HG03135 (cell line): ENCODE measurements around the gene IGF2.
"Not testable (repeated sequence)": the region's sequence is repeated elsewhere in the genome, so short reads cannot be mapped to it uniquely, and the experiment has no call there.

ENCODE experiments used
- ATAC-seq: cut with Tn5 transposase; IDR thresholded peaks from one replicate; pipeline ENCODE4 v1.9.1; 2021; ENCODE audit warnings: mild to moderate bottlenecking, moderate library complexity; ENCODE audit not compliant: unreplicated experiment

The IGF2 gene, protein sequence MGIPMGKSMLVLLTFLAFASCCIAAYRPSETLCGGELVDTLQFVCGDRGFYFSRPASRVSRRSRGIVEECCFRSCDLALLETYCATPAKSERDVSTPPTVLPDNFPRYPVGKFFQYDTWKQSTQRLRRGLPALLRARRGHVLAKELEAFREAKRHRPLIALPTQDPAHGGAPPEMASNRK

DNA sequence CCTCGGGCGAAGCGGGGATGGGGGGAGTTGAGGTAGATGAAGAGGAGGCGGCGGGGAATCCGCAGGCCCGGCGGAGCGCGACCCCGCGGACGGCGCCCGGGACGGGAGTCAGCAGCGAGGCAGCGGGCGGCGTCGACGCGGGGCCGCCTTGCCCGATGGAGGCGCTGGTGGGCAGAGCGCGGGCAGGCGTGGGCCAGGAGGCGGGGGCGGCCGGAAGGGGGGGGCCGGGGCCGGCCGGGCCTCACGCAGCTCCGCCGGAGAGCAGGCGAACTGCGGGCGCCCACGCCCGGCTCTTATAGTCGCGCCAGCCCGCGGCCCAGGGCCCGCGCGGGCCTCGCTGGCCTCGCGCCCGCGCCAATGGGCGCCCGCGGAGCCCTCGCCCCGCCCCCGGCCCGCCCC lies at the start of gene IGF2:
TSS of gene IGF2 (minus strand) at position 267 of the 399 bp plus-strand sequence. CDS start 3,866 bp downstream, outside the sequence.
- ATAC-seq, result no peak

DNA sequence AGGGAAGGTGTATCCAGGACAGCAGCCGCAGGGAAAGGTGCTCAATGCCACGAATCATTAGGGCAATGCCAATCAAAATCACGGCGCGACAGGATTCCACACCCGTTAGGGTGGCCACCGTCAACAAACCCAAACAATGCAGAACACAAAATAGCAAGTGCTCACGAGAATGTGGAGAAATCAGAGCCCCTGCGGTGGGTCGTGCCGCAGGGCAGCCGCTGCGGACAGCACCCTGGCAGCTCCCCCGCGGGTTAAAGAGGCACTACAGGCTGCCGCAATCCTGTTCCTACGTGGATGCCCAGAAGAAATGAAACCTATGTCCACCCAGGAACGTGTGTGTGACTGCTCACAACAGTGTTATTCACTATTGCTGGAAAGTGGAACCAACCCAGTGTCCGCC lies 49.6 kb upstream of the IGF2 start:
- ATAC-seq, result no peak

DNA sequence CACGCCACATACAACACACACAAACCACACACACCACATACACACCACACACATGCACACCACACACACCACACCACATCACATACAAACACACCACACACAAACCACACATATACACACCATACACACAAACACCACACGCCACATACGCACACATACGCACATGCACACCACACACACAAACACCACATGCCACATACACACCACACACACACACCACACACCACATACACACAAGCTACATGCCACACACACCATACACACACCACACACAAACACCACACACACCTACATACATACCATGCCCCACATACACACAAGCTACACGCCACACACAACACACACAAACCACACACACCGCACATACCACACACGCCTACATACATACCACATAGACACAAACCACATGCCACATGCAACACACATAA lies 48.1 kb upstream of the IGF2 start:
- ATAC-seq, result no peak

DNA sequence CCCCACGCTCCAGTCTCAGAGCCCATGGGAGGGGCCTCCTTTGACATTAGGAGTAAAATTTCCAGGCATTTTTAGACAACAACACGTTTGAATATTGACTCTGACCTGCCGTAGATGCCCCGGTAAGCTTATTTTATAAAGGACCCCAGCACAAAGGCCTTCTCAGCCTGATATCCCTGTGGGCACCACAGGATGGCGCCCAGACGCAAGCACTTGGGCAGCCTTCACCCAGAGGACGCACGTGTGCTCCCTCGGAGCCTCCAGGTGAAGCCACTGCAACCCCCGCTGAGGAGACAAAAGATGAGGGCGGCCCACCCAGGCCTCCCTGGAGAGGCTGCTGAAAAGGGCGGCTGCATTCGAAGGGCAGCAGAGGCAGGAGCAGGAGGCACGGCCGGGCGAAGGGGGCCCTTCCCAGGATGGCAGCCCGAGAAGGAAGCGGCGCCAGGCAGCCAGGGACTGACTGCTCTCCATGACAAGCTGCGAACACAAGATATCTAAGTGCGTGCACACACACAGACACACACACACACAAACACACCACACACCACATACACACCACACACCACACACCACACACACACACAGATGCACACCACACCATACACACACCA lies 47.6 kb upstream of the IGF2 start:
- ATAC-seq, result no peak

DNA sequence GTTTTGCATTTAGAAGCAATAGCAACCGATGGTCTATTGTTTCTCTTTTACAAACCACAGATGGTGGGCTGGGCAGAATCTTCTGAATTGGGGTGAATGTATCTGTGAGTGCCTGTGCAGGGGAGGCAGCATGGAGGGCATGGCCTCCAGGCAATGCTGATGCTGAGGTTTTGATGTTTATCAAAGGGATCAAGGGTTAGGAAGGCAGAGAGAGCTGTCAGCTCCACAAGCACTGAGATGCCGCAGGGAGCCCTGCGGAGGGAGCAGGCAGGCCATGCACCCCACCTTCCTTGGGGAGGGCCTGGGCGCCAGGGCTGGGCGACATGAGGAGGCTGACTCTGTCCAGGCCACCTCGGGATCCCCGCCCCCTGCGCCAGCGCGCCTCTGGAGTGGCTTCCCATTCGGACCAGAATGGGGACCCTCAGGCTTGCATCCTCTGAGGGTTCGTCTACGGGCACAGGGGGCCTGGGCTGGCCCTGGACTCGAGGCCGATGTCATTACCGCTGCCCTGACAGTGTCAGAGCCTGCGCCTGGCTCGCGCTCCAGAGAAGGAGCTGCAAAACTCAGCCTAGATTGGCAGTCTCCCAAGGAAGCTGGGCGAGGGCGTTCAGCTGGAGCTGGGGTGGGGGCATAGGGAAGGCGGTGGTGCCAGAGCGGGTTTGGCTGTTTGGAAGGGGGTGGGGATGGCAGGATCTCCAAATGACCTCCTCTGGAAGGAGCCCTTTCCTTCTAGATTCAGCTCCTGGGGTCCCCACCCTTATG lies 46.3 kb upstream of the IGF2 start:
- no peak for ATAC-seq

DNA sequence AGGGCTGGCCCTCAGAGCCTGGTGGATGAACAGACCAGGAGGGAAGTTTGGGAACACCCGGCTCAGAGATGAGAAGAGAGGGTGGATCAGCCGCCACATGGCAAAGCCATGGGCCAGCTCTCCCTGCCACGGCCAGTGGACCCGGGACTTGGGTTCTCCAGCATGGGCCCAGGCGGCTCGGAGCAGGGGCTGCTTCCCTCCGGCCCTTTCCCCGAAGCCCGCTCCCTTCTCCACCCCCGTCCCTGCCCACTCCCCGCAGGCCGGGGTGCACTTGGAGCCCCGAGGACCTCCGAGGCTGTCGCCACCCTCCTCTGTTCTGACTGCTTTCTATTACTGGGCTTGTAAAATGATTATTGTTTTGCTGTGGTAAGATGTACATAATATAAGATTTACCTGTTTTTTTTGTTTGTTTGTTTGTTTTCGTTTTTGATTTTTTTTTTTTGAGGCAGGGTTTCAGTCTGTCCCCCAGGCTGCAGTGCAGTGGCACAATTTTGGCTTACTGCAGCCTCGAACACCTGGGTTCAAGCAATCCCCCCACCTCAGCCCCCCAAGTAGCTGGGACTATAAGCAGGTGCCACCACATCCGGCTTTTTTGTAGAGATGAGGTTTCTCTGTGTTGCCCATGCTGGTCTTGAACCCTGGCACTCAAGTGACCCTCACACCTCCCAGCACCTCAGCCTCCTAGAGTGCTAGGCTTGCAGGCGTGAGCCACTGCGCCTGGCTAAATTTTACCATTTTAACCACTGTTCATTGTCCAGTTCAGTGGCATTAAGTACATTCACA lies 43.7 kb upstream of the IGF2 start:
- ATAC-seq, result no peak

DNA sequence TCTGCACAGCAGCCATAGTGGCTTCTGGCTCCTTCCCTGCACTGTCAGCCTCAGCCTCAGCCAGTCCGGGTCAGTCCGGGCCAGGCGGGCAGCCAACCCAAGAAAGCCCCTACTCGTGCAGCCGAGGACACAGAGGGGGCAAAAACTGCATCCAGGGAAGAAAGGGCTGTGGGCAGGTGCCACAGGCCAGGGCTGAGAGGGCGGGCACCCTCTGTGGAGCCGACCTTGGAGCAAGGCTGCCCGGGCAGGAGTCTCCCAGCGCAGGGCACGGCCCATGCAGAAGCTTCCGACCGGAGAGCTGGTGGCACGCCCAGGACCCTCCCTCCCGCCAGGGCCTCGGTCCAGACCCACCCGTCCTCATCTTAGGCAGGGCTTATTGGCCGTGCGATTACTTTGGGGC lies 42.9 kb upstream of the IGF2 start:
- ATAC-seq, result no peak

DNA sequence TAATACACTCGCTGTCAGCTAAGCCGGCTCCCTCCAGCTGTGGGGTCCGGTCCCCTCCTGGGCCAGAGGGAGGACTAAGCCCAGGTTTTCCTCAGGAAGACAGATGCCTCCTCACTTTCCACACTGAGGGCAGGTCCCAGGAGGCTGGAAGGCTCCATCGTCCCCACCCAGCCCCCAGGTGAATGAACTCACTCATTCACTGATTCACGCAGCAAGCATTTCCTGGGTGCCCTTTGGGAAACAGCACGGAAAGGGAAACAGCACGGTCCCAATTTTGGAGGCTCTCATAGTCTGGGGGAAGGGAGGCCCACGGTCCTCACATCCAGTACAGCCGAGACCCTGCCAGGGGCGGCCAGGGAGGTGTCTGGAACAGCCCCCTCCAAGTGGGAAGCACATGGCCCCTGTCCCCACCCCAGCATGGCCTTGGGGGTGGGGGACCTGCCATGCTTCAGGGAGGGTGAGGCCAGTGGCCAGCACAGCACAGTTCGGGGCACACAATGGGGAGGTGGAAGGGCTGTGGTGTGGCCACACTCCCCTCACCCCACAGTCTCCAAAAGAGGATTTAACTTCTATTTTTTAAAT lies 41.7 kb upstream of the IGF2 start:
- ATAC-seq, result no peak

DNA sequence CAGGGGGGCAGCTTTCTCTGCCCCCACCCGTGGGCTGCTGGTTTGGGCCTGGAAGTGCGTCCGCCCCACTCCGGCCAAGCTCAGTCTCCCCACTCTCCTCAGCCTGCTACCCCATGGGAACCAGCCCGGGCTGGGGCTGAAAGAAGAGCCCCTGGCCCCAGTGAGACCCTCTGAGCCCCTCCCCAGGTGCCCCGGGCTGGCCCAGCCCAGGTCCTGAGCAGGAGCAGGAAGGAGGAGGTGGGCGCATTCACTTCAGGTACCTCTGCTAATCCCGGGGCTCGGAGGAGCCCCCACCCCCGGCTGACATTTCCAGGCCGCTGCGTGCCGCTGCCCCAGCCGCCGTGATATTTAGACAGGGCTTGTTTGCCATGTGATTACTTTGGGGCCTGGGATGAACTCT lies 41.2 kb upstream of the IGF2 start:
- ATAC-seq, result no peak

DNA sequence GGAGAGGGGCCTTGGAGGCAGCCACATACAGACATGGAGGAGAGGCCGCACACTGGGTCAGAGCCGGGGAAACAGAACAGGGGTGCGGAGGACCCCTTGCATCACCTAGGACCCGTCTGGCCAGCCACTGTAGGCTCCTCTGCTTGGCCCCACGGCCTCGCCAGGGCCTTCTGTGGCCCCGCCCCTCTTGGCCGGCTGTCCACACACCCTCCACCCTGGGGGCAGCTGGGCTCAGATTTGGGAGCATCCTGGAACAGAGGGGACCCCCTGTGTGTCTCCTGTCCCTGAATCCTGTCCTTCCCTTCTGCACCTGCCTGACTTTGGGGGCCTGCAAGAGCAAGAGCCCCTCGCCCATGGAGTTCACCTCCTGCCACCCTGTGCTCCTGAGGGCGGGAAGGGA lies 40.3 kb upstream of the IGF2 start:
- ATAC-seq, result no peak

DNA sequence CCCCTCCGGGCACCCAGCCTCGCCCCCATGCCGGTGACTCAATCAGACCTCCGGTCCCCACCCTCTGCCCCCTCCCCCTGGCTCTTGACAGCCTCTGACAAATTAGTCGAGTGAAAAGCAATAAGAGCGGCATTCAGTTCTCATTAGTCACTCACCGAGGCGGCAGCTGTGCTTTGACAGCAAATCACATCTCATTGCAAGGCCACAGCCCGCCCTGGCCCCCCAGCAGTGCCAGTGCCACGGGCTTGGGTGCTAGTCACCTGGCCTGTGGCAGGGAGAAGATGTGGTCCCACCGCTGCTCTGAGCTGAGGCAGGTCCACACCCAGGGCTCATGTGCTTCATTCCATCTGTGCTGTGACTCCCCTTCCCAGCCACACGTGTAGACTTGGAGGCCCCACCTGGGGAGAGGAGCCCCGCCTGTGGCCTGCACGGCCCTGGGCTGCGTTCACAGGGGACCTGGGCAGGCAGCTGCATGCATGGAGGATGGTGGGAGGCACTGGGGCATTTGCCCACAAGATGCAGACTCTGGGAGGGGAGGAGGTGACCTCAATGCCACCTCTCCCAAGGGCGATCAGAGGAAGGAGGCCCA lies 39.8 kb upstream of the IGF2 start:
- no peak for ATAC-seq

DNA sequence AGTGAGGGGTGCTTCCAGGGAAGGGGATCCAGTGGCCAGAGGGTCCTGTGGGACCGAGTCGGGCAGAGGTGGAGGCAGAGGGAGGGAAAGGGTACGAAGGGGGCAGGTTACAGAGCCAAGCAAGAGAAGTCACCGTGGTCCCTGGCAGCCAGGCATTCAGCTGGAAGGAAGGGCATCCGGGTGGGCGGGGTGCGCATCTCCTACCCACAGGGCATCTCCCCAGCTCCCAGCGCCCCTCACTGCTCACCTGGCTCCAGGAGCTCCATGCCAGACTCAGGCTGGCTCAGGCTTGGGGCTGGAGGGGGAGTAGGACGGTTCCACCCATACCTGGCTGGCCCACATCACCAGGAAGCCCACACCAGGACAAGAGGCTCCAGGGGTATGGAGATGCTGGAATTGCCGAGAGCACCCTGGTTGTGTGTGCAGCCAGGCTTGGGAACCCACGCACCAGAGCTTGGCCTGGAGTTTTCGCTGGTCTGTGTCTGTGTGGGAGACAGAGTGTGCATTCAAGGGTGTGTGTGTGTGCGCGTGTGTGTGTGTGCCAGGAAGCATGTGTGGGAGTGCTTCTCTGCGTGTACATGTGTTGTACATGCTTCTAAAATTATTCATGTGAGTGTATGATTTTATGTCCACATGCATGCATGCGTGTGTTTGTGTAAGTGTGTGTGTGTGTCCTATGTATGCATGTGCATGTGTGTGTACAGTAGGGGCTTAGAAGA lies 39.0 kb upstream of the IGF2 start:
- not testable (repeated sequence) for ATAC-seq

DNA sequence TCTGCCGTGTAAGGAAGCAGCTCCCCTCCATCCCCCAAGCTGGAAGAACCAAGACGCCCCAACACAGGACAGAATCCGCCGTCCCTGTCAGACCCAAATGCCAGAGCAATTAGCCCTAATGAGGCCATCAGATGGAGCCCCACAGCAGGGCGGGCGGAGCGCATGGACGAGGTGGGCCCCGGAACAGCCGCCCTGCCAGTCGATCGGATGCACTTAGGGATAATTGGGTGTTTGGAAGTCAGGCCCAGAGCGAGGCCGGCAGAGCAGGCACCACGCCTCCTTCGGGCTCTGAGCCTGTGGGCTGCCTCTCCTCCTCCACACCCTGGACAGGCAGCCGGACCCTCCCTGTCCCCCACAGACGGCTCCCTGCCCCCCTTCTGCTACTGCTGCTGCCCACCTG lies 37.9 kb upstream of the IGF2 start:
- ATAC-seq, result no peak

DNA sequence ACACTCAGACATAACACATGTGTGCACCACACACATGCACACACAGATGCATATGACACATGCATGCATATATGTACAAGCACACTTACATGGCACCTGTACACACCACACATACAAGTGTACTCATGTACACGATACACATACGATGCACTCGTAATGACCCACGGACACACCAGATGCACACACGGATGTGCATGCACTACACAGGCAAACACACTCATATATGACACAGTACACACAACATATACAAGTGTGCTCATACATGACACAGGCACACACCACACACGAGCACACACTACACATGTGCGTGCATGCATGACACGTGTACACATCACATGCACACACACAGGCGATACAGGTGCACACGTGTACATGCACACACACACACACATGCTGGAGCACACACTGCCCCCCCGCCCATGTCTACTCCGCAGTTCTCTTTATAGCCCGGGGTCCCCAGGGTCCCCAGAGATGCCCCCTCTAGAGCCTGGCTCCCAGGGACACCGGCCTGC lies 37.3 kb upstream of the IGF2 start:
- no peak for ATAC-seq

DNA sequence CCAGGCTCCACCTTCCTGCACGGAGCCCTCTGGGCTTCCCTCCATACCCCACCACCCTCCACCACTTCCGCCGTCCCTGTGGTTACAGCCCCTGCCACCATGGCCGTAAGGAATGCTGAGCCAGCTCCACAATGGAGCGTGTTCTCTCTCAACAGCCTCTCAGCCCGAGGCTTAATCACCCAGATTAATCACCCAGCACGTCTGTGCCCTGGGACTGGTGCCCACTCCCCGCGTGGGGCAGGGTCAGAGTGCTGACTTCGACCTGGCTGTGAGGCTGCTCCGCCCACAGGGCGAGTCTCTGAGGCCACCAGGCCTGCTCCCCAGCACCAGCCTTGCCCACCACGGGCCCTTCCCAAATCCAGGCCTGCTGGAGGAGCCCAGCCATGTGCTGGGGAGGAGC lies 36.5 kb upstream of the IGF2 start:
- no peak for ATAC-seq

DNA sequence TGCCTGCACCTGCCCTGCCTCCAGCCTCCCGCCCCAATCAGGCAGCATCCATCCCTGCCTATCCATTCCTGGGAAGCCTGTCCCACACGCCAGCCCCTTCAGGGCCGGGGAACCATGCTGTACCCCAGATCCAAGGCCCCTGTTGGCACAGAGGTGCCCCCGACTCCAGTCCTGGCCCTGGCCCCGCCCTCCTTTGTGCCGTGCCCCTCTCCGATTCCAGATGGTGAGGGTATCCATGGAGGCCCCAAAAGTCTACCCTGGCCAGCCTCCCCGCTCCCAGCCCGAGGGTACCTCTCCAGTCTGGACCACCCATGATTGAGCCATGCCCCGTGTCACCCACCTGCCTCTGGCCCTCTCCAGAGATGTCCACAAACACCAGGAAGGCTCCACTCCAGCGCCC lies 35.2 kb upstream of the IGF2 start:
- ATAC-seq, result no peak

DNA sequence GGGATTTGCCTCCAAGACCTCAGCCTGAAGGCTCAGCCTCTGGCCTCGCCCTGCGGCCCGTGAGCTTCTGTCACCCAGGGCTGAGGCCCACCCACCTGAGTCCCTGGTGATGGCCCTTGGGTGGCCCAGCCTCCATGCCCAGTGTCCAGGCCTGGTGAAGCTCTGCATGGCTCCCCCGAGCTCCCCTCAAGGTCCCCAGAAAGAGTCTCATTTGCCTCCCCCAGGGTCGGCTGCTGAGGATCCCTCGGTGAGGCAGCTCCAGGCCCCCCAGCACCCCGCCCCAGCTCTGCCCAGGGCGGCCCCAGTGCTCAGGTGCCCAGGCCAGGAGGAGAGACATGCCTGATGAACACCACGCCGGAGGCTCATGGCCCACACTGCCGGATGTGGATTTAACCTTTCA lies 34.6 kb upstream of the IGF2 start:
- ATAC-seq, result no peak

DNA sequence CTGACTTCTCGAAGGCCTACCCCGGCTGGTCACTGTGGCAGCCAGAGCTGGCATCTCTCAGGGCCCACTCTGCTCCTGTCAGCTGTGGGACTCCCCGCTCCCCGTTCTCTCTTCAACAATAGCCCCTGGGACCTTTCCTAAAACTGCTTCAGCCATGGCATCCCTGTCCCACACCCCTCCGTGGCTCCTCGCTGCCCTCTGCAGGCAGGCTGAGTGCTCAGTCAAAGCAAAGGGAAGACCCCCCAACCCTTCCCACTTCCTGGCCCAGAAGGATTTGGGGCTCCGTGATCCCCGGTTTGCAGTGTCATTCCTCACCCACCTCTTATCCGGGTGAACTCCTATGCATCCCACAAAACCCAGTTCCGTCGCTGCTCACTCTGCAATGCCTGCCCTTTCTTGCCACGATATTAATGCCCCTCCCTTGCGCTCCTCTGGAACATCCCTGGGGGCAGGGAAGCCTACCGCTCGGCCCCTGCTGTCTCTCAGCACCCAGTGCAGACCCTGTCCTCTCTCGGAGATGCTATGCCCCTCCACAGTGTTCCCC lies 34.0 kb upstream of the IGF2 start:
- no peak for ATAC-seq

DNA sequence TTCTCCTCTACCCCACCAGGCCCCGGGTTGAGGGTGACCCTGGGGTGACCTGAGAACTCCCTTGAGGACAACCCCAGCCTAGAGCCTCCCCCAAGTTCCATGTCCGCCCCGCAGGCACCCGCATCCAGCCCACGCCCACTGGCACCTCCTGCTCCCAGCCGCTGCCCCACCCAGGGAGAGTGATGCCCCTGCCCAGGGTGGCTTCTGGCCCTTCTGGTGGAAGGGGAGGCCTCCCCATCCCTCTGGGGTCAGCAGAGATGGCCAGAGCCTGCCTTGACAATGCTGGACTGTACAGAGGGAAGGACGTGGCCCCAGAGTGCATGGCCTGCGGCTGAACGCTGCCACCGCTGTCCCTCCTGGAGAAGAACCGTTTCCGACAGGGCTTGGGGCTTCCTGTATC lies 33.5 kb upstream of the IGF2 start:
- ATAC-seq, result no peak

DNA sequence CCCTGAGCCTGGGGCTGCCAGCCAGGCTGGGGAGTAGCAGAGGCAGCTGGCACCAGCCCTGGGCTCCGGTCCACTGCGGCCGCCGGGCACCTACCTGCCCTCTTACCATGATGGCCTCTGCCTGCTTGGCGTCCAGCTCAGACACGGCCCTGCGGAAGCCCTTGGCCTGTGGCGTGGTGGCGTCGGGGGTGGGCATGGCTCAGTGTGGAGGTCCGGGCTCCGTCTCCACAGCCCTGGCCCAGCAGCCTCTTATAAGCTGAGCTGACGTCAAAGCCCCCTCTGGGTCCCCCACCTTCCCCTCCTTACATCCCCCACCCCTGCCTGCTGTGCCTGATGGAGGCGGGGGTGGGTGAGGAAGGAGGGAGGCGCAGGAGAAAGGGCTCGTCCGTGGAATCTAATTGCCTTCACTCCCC lies 32.4 kb upstream of the IGF2 start, which contains the start of gene TH:
TSS of gene TH (minus strand) at position 225 of the 413 bp plus-strand sequence. CDS start at position 196, 29 bp downstream.
- no peak for ATAC-seq
